ENCODE data around the gene FAM193B. TPM values are rescaled to one million over a fixed set of nuclear protein-coding genes. Genes with fewer than 3 reads are reported as not detected.

FAM193B gene
- total RNA-seq, 1 donor from 2014 or later = 103 TPM

DNA sequence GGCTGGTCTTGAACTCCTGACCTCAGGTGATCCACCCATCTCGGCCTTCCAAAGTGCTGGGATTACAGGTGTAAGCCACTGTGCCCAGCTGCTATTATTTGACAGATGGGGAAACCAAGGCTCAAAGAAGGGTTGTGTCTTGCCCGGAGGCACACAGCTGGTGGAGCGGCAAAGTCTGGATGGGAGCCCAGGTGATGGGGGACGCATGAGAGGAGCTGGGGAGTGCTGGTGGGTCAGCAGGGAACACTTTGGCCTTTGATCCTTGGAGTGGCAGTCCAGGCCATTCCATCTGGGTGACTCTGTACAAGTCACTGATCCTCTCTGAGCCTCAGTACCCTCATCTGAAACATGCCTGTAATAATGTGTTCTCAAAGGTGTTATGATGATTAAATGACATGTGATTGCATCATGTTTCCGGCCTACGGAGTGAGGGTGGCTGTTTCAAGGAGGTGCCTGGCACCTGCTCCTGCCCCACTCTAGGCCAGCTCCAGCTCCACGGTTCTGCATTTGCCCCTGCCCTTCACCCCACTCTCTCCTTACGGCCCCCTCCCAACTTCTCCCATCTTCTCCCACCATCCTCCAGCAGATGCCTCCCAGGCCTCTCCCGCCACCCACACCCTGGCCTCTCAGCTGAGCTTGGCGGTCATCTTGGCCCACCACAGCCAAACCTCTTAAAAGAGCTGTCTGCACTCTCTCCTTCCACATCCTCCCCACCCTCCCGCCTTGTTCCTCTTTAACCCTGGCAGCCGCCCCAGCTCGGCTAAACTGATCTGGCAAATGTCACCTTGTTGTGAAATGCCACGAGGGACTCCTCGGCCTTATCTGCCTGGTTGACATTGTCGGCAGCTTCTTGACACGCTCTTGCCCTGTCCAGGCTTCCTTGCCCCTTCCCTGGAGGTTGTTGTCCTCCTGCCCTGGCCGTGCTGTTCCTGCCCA is 75.4 kb downstream of the FAM193B start:
- TF ChIP-seq, protein P1, sequence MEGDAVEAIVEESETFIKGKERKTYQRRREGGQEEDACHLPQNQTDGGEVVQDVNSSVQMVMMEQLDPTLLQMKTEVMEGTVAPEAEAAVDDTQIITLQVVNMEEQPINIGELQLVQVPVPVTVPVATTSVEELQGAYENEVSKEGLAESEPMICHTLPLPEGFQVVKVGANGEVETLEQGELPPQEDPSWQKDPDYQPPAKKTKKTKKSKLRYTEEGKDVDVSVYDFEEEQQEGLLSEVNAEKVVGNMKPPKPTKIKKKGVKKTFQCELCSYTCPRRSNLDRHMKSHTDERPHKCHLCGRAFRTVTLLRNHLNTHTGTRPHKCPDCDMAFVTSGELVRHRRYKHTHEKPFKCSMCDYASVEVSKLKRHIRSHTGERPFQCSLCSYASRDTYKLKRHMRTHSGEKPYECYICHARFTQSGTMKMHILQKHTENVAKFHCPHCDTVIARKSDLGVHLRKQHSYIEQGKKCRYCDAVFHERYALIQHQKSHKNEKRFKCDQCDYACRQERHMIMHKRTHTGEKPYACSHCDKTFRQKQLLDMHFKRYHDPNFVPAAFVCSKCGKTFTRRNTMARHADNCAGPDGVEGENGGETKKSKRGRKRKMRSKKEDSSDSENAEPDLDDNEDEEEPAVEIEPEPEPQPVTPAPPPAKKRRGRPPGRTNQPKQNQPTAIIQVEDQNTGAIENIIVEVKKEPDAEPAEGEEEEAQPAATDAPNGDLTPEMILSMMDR (conservative IDR thresholded peaks at IDR 0.05) = no peak
- H3K36me3 Mint-ChIP-seq = no peaks in the 10 kb centered on the region
- DNase-seq (ENCODE audit: extremely low spot score, unreplicated experiment) = no peak
- H3K27me3 Mint-ChIP-seq = no peaks in the 10 kb centered on the region
- peak overlapping the region; percentile 2 for H3K27ac Mint-ChIP-seq
- peak overlapping the region; percentile 22 for H3K4me3 Mint-ChIP-seq
- H3K9me3 Mint-ChIP-seq = no peaks in the 10 kb centered on the region
- peaks cover 25% of the 10 kb centered on the region for H3K4me1 Mint-ChIP-seq (ENCODE audit: unreplicated experiment)

DNA sequence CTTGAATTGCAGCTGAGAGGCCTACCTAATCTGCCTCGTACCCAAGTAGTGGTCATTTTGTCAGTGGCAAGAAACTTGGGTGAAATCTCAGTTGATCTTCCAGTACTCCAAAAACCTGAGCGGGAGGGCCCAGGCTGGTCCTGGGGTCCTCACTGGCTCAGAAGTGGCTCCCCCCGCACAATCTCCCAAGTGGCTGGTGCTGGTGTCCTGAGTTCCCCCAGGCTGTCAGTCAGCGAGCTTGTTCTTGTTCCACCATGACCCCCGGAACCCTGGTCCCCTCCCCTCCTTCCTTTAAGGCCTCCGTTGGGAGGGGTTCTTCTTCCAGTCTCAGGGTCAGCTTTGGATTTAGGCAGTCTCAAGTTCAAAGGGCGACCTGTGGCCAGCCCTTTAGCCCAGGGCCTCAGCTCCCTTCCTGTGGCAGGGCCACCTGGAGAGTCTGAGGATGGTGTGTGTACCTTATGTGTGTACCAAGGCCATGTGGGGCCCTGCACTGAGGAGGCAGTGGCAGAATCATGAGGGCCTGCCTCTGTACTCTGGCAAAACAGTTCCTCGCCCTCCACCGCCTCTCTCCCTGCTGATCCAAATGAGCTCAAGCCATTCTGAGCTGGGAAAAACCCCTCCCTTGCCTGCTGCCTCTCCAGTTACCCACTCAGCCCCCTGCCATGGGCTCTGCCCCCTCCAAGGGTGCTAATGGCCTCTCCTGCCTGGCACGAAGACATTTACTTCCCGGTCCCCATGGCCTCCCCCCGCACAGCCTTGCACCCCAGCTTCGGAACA is 76.5 kb downstream of the FAM193B start:
- H3K36me3 Mint-ChIP-seq = no peaks in the 10 kb centered on the region
- no peaks in the 10 kb centered on the region for H3K27me3 Mint-ChIP-seq
- H3K4me3 Mint-ChIP-seq = no peak overlapping the region
- DNase-seq (ENCODE audit: extremely low spot score, unreplicated experiment) = no peak
- TF ChIP-seq, protein P1 (conservative IDR thresholded peaks at IDR 0.05) = no peak
- H3K9me3 Mint-ChIP-seq = no peaks in the 10 kb centered on the region
- H3K4me1 Mint-ChIP-seq (ENCODE audit: unreplicated experiment) = peaks cover 27% of the 10 kb centered on the region
- peak overlapping the region; percentile 26 for H3K27ac Mint-ChIP-seq

DNA sequence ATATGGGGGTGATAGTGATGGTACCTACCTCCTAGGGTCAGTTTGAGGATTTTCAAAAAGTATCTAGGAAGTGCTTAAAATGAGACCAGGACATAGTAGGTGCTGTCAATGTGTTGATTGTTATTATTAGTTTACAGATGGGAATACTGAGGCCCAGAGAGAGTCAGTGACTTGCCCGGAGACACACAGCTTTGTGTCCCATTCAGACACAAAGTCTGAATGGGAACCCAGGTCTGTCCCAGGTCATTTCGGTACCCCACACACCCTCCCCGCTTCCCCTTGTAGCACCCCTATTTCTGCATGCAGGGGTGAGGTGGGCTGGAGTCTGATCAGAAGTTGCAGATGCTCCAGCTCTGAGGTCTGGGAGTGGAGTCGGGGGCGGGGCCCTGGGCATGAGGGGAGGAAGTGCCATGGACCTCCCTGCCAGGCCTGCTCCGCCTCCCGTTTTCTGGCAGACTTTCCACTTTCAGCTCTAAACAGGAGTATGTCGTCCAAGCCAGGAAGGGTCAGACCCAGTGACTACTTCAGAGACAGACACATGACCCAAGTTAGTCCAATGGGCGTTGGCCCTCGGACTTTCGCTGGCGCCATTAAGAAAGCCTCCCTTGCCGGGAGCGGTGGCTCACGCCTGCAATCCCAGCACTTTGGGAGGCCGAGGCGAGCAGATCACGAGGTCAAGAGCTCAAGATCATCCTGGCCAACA is 77.7 kb downstream of the FAM193B start:
- DNase-seq (ENCODE audit: extremely low spot score, unreplicated experiment) = no peak
- Mint-ChIP-seq H3K4me3 (no peak overlapping the region), H3K36me3 (no peaks in the 10 kb centered on the region), H3K9me3 (no peaks in the 10 kb centered on the region), H3K27ac (peak overlapping the region; percentile 40), H3K4me1 (ENCODE audit: unreplicated experiment) (peaks cover 27% of the 10 kb centered on the region), H3K27me3 (no peaks in the 10 kb centered on the region)
- TF ChIP-seq, protein P1 (conservative IDR thresholded peaks at IDR 0.05) = no peak

DNA sequence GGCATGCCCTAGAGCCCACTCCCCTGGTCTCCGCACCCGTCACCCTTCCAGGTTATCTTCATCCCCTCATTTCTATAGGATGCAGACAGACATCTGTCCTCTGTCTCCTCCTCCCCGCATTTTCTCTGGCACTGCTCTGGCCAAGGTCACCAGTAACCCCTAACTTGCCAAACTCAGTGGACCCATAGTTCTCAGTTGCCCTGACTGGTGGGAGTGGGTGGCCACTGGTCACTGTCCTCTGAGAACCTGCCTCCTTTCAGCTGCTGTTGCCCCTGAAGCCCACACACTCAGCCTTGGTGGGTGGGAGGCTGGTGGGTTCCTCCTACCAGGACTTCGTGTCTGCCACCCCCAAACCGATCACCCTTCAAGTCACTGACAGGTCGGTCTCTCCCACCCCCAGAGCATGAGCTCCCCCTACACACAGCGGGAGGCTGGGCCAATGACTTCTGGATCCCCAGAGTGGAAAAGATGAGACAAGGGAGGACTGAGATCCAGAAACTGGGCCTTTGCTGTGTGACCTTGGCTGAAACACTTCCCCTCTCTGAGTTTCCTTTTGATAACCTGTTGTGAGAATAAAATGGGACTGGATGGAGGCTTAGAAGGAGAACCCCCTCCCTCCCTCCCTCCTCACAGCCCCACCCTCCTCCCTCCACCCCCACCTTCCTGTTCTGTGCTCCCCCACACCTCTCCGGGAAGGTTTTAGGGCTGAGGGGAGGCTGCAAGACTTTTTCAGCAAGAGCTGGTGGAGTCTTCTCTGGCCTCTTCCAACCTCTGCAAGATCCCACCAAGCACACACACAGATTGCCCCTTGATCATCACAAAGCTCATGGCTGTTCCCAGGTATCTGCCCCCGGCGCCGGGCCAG is 78.6 kb downstream of the FAM193B start:
- Mint-ChIP-seq H3K36me3 (no peaks in the 10 kb centered on the region), H3K9me3 (no peaks in the 10 kb centered on the region), H3K27ac (peak overlapping the region; percentile 77), H3K27me3 (no peaks in the 10 kb centered on the region), H3K4me3 (peak overlapping the region; percentile 79), H3K4me1 (ENCODE audit: unreplicated experiment) (peaks cover 27% of the 10 kb centered on the region)
- DNase-seq (ENCODE audit: extremely low spot score, unreplicated experiment) = no peak
- TF ChIP-seq, protein P1 (conservative IDR thresholded peaks at IDR 0.05) = no peak

Measured in type B pancreatic cell (in vitro differentiated cells).